ENCODE data around the gene ZBTB16. TPM values are rescaled to one million over a fixed set of nuclear protein-coding genes. Genes with fewer than 3 reads are reported as not detected.
A peak's percentile ranks its signal among the peaks of the same experiment; 100 is the strongest.

Gene ZBTB16
- total RNA-seq, 4 donors from 2014 or later: 10.4 to 137 (median 18.8) TPM

- peak overlapping the region; percentile 89 to 97 (median 96) for H3K27ac ChIP-seq
- peaks cover 0 to 70% (median 0%) of the 10 kb centered on the region in 4 donors for H3K27me3 ChIP-seq
- H3K4me3 ChIP-seq: peak overlapping the region; percentile 68 to 96 (median 94)
- no peak for DNase-seq
- H3K9me3 ChIP-seq: no peaks in the 10 kb centered on the region
- peaks cover 9 to 88% (median 12%) of the 10 kb centered on the region in 3 donors for H3K4me1 ChIP-seq
- 0% methylated on average over 11 of the region's 45 CpGs; no CpG with 5 or more reads in 1 of the 2 donors for WGBS, 2 donors
- intact Hi-C loops (cut with DNase I): loop anchor here (5.0 to 10.0 kb wide), 2 partner anchors 134 to 191 kb away; no protein-coding TSS in a partner anchor
- TF ChIP-seq POLR2A (IDR thresholded peaks at IDR 0.05): peak in 1 of 4 donors; percentile 2
- TF ChIP-seq, protein P1, sequence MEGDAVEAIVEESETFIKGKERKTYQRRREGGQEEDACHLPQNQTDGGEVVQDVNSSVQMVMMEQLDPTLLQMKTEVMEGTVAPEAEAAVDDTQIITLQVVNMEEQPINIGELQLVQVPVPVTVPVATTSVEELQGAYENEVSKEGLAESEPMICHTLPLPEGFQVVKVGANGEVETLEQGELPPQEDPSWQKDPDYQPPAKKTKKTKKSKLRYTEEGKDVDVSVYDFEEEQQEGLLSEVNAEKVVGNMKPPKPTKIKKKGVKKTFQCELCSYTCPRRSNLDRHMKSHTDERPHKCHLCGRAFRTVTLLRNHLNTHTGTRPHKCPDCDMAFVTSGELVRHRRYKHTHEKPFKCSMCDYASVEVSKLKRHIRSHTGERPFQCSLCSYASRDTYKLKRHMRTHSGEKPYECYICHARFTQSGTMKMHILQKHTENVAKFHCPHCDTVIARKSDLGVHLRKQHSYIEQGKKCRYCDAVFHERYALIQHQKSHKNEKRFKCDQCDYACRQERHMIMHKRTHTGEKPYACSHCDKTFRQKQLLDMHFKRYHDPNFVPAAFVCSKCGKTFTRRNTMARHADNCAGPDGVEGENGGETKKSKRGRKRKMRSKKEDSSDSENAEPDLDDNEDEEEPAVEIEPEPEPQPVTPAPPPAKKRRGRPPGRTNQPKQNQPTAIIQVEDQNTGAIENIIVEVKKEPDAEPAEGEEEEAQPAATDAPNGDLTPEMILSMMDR (IDR thresholded peaks at IDR 0.05): peak in 1 of 6 experiments; percentile 4
- peaks cover 10 to 40% (median 12%) of the 10 kb centered on the region in 3 donors for H3K36me3 ChIP-seq
These were observed 1.7 kb downstream of the ZBTB16 start for GRCh38 chr11:114061048-114061680.

DNA sequence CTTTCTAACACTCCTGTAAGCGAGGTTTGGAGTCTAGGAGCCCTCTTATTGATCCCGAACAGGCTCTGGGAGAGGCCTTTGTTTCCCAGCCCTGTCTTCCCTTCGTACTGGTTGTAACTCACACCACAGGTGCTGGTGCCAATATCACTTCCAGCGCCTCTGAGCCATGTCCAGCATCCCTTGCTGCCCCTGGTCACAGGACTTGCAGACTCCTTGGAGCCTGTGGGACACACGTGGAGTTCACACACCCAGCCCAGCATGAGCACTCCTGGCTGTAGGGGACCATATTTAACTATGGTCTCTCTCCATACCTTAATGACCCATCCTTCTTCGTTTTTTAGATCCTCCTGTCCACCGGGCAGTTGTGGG, 2.2 kb downstream of the ZBTB16 start:
- peaks cover 9 to 92% (median 12%) of the 10 kb centered on the region in 3 donors for H3K4me1 ChIP-seq
- H3K27ac ChIP-seq: peak overlapping the region; percentile 89 to 97 (median 96)
- H3K4me3 ChIP-seq: peak overlapping the region; percentile 68 to 96 (median 94)
- peaks cover 0 to 65% (median 0%) of the 10 kb centered on the region in 4 donors for H3K27me3 ChIP-seq
- DNase-seq: no peak
- no peaks in the 10 kb centered on the region for H3K9me3 ChIP-seq
- H3K36me3 ChIP-seq: peaks cover 10 to 45% (median 12%) of the 10 kb centered on the region in 3 donors
- intact Hi-C loops (cut with DNase I): loop anchor here (5.0 to 10.0 kb wide), 2 partner anchors 133 to 191 kb away; no protein-coding TSS in a partner anchor
- 30 to 44% methylated on average over 5 to 7 of the region's 7 CpGs for WGBS, 2 donors
- TF ChIP-seq, protein P1 (IDR thresholded peaks at IDR 0.05): no peak
- no peak for TF ChIP-seq POLR2A (IDR thresholded peaks at IDR 0.05)

- peaks cover 0 to 59% (median 0%) of the 10 kb centered on the region in 4 donors for H3K27me3 ChIP-seq
- H3K36me3 ChIP-seq: peaks cover 12 to 51% (median 15%) of the 10 kb centered on the region in 3 donors
- peak overlapping the region; percentile 89 to 97 (median 96) for H3K27ac ChIP-seq
- WGBS, 2 donors: 87 to 100% methylated on average over 1 to 3 of the region's 9 CpGs
- no peaks in the 10 kb centered on the region for H3K9me3 ChIP-seq
- peak overlapping the region in 3 of 4 donors; percentile 68 to 96 (median 95) for H3K4me3 ChIP-seq
- DNase-seq: no peak
- TF ChIP-seq, protein P1 (IDR thresholded peaks at IDR 0.05): no peak
- no peak for TF ChIP-seq POLR2A (IDR thresholded peaks at IDR 0.05)
- H3K4me1 ChIP-seq: peaks cover 12 to 95% (median 12%) of the 10 kb centered on the region in 3 donors
- intact Hi-C loops (cut with DNase I): loop anchor here (5.0 to 10.0 kb wide), 2 partner anchors 133 to 190 kb away; no protein-coding TSS in a partner anchor
These were observed 2.8 kb downstream of the ZBTB16 start for GRCh38 chr11:114062272-114062671.

GRCh38 chr11:114063149-114063828, 3.8 kb downstream of the ZBTB16 start:
- Histone ChIP-seq H3K36me3 (peaks cover 12 to 61% (median 19%) of the 10 kb centered on the region in 3 donors), H3K4me1 (peaks cover 12 to 95% (median 15%) of the 10 kb centered on the region in 3 donors), H3K27ac (peak overlapping the region in 3 of 4 donors; percentile 95 to 97 (median 96)), H3K4me3 (peak overlapping the region in 3 of 4 donors; percentile 68 to 96 (median 95)), H3K27me3 (peaks cover 0 to 49% (median 0%) of the 10 kb centered on the region in 4 donors), H3K9me3 (no peaks in the 10 kb centered on the region)
- 88 to 93% methylated on average over 15 to 22 of the region's 26 CpGs for WGBS, 2 donors
- no peak for DNase-seq
- TF ChIP-seq, protein P1 (IDR thresholded peaks at IDR 0.05): no peak
- no peak for TF ChIP-seq POLR2A (IDR thresholded peaks at IDR 0.05)
- intact Hi-C loops (cut with DNase I): loop anchor here (5.0 to 10.0 kb wide), 2 partner anchors 132 to 189 kb away; no protein-coding TSS in a partner anchor

Measured in esophagus squamous epithelium (tissue), 5 donors.